HG03571 (cell line): Measurements from ENCODE around the gene MCM6.
"Not testable (repeated sequence)": the region's sequence is repeated elsewhere in the genome, so short reads cannot be mapped to it uniquely, and the experiment has no call there.

Experiments used
- ATAC-seq: cut with Tn5 transposase; IDR thresholded peaks from one replicate; pipeline ENCODE4 v1.9.1; 2021; ENCODE audit not compliant: unreplicated experiment

The MCM6 gene

DNA sequence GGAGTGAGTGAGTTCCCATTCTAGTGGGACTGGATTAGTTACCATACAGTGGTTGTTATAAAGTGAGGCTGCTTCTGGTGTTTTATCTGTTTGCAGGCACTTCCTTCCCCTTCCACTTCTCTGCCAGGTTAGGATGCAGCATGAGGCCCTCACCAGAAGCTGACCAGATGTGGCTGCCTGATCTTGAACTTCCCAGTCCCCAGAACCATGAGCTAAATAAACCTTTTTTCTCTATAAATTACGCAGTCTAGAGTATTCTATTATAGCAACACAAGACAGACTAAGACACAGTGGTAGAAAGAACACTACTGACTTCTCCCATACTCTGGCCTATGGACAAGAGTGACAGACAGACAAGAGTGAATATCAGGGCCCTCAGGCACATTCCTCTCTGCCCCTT, 53.4 kb downstream of the MCM6 start:
- ATAC-seq = no peak

DNA sequence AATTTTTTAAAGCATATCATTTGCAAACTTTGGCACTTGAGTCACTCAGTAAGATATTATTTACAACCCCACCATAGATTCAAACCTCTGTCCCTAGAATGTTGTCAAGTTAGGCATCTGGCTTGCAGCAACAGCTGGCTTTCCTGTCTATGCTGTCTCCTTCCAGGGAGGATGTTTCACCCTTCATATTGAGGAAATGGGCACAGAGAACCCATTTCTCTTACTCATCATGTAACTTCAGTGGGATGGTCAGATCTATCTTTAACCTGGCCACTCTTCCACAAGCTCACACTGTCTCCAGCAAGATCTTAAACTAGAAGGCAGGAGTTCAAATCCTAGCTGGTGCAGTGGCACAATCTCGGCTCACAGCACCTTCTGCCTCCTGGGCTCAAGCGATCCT, 55.1 kb downstream of the MCM6 start:
- ATAC-seq = no peak

DNA sequence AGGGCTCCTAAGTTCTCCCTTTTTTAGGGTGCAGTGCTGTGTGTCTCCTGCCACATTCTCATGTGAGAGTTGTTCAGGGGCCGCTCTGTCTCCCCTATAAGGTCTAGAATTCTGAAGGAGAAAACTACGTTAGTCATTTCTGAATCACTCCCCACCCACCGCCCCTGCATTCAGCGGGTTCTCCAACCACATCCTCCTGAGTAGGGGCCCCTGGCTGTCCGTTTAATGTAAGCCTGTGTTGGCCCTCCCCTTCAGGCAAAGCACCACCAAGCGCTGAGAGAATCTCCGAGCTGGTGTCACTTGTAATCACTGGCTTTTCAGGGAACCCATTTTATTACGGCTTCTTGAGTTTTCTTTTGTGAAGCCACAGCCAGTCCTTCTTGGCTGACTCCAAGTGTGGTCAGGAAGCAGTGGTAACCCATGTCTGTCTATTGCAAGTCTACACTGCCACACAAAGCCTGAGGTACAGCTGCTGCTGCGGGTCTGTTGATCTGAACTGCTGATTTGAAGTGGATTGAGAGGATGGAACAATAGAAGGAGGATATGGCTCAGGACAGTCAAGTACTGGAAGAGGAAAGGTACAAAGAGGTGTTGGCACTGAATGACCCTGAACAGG, 56.1 kb downstream of the MCM6 start:
- ATAC-seq = peak; percentile 84

DNA sequence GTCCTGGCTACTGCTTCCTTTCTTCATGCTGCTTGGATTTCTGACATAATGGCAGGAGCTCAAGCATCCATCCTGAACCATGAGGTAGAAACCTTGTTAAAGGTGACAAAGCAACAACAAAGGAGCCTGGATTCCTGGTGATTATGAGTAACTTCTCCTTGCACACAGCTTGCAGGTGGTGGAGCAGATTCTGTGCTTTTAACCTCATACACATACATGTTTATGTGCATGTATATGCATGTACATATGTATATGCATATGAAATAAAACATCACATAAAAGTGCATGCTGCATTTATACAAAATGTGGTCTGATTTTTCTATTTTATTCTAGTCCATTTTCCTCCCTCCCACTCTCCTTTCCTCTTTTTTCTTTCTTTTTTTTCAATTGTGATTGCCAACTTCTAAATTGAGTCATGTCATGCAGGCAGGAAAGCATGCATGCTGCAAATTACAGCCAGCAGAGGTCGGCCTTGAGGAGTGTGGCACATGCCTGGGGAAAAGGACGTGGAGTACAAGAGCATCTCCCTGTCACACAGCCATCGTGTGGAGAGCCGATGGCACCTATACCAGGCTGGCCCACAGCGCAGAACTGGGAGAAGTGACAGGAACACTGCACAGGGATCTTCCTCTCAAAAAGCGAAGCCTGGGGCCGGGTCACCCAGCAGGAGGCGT, 57.2 kb downstream of the MCM6 start:
- ATAC-seq = no peak

DNA sequence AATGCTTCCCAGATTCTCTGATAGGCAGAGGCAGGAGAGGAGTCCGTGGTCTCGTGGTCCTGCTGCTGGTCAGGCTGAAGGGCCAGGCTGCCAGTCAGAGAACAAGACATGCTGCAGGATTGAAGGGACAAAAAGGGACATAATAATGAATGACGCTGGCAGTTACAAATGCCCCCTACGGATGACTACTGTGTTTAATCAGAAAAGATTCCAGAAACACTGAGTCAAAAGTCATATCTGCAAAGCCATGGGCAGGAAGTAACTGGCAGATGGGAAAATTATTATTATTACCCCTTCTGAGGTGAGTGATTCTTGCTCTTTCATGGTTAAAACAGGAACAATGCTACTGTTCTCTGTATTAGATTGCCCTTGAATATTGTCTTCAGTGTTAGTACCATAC, 58.3 kb downstream of the MCM6 start:
- ATAC-seq = no peak

DNA sequence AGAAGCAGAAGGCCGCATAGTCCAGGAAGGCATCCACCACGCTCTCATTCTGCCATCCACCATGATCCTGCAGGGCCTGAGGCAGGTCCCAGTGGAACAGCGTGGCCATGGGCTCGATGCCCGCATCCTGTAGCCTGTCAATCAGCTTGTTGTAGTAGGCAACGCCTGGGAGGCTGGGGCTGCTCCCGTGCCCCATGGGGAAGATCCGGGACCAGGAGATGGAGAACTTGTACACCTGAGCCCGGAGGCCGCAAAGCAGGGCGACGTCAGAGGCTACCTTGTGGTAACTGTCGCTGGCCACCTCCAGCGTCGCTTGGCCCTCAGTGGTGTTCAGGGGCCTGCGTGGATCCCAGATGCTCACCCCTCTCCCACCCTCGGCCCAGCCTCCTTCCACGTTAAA, 58.8 kb downstream of the MCM6 start:
- no peak for ATAC-seq

DNA sequence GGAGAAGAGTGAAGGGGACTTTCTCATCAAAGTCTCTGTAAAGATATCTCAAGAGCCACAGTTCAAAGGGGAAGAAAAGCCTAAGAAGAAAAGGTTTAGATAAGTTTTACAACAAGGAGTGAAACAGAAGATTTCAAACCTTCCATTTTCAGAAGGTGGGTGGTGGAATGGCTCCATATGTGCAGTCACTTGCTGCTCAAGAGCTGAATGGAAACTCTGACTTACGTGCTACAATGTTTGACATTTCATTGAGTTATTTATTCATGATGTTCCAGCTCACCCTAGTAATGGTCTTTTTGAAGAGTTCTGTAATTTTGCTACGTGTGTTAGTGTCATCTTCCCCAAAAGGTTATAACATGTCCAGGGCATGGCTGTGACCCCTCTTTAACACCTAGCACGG, 61.0 kb downstream of the MCM6 start:
- ATAC-seq = no peak

DNA sequence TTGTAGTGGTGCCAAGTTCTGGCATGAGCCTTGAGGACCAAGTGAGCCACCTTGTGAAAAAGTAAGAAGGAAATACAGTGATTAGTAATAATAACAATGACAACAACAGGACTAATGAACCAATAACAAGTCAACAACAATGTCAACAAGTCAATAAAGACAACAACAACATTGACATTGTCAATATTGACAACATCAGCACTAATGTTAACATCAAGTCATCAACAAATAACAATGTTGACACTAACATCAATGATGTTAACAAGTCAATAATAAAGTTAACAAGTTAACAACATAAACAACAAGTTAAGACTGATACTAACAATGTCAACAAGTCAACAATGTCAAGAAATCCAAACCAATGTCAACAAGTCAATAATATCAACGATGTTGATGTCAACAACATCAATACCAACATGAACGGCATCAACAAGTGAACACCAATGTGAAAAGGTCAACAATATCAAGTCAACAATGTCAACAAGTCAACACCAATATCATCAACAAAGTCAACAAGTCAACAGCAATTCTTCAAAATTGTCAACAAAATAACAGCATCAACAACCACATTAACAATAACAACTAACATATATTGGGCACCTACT, 63.2 kb downstream of the MCM6 start:
- ATAC-seq = no peak

DNA sequence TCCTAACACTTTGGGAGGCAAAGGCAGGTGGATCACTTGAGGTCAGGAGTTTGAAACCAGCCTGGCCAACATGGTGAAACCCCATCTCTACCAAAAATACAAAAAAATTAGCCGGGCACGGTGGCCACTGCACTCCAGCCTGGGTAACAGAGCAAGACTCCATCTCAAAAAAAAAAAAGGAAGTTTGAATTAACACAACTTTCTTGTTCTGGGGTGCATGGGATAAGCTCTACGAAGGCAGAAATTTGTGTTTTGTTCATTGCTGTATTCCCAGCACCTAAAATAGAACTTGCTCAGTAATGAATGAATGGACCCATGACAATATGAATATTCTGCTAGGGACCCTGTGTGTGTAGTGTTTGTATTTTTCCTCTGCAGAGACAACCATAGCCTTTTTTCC, 68.4 kb downstream of the MCM6 start:
- ATAC-seq = not testable (repeated sequence)

DNA sequence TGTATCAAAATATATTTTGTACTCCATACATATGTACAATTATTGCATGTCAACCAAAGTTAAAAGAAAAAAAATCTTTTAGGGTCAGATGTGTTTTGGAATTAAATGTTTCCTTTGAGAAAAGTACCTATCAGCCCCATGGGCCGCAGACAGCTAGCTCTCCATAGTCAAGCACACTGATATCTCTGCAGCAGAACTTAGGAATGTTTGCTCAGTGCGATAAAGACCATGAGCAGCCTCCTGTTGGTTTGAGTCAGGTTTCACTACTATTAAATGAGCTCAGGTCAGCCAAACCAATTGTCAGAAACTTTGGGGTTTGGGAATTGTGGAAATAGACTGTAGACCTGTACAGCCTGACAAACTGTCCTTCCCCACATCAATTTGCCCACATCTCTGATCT, 73.0 kb downstream of the MCM6 start:
- ATAC-seq = no peak

DNA sequence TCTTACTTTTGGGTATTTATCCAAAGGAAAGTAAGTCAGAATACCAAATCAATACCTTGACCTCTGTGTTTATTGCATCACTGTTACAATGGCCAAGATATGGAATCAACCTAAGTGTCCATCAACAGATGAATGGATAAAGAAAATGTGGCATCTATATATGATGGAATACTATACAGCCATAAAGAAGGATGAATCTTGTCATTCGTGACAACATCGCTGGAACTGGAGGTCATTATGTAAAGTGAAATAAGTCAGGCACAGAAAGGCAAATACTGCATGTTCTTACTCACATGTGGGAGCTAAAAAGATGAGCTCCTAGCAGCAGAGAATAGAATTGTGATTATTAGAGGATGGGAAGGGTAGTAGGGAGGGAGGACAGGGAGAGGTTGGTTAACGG, 73.9 kb downstream of the MCM6 start:
- no peak for ATAC-seq

DNA sequence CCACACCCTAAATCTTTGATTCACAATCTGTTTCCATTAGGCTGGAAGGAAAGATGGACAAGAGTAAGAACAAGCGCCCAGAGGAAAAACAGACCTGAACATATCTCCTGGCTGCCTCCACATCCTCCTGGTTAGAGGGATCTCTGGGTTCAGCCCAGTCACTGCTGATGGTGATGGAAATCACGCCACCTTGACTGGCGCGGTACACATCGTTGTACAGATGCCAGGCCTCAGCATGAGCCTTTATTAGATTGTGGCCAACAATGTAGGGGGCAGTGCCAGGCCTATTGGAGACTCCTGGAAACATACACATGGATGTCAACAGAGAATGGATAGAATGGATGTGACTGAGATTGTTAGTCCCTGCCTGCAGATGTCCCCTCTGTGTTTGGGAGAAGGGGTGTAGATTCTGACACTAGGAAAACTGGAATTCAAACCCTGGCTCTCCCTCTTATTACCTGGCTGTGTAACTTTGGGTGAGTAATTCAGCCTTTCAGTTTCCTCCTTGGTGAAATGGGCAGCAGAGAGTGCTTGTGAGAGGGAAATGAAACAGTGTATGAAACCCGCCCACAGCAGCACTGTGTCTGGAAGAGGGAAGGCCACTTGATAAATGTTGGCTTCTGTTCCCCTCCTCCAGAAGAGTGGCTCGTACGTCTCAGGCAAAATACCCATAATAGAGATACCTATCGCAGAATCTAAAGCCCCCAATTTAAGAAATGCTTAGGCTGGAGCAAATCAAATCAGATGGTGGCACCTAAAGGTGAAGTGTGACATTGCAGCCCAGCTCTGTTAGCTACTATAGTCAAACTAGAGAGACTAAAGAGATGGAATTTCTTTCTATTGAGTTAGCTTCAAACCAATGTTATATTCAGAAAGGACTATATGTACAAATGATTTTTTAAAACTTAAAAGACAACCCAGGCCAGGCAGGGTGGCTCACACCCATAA, 75.5 kb downstream of the MCM6 start:
- ATAC-seq = no peak

DNA sequence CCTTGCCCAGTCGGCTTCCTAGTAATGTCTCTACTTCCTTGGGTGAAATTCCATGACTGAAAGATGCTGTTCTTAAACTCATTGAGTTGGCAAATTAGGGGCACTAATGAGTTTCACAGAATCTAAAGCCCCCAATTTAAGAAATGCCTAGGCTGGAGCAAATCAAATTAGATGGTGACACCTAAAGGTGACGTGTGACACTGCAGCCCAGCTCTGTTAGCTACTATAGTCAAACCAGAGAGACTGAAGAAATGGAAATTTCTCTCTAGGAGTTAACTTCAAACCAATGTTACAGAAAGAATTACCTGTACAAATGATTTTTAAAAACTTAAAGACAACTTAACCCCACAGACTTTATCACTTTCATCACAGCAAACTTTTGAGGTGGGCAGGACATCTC, 76.5 kb downstream of the MCM6 start:
- no peak for ATAC-seq

DNA sequence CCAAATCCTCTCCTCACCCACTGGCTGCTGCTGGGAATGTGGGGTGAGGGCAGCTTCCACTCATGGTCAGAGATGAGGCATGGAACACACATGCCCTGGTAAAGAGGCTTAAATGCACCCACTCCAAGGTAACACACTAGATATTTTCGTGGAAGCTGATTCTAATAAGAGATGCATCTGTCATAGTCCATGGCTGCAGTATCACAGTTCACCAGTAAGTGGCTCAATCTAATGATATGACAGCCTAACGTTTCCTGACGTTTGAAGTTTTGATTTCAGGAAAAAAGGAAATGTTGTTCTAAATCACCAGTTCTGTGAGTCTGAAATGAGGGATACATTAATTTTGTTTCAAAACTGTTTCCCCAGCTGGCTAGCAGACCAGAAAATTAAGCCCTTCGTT, 77.5 kb downstream of the MCM6 start:
- no peak for ATAC-seq

DNA sequence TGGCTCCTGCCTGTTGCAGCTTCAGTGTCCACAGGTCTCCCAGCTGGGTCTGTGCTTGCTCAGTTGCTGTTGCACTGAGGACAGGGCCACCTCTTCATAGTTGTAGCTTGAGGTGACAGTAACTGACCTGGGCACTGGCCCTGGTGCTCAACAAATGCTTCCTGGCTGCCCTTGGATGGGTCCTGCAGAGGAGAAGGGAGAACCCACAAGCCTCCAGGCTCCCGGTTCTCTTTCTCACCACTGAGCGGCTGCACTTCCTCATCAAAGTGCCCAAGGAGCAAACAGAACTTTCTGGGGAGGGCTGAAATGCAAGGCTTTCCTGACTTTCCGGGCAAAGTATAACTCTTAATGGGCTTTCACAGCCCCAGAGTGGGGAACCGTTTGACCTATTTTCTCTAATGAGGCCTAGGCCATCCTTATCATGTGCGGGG, 78.0 kb downstream of the MCM6 start:
- ATAC-seq = no peak

DNA sequence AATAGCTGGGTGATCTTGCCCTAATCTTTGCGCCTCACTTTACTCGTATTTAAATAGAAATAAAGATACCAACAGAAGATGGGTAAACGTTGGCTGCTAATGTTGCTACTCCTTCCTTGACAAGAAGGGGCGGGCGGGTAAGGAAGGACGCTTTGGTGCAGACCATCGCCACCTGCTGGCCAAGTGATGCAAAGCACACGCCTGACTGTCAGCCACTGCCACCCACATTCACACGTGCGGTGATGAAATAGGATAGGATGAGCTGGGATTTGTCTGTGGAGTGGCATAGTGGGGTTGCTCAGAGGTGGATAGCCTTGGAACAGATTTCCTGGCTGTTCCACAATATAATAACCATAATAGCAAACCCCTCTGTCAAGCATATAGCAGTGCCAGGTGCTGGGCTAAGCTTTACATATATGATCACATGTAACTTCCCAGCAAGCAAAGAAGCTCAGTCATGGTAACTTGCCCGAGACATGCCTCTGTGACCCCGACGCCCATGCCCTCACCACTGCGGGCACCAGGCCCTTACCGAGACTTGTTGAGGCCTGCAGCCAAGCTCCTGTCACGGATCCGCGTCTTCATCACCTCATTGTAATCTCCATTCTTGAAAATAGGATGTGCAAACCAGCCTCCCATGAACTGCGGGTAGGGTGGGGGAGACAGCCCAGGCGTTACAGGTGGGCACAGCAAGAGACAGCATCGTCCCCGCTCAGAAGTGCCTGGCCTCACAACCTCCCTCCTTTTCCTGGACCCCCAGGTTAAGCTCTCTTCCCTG, 78.6 kb downstream of the MCM6 start:
- ATAC-seq = peak; percentile 65

DNA sequence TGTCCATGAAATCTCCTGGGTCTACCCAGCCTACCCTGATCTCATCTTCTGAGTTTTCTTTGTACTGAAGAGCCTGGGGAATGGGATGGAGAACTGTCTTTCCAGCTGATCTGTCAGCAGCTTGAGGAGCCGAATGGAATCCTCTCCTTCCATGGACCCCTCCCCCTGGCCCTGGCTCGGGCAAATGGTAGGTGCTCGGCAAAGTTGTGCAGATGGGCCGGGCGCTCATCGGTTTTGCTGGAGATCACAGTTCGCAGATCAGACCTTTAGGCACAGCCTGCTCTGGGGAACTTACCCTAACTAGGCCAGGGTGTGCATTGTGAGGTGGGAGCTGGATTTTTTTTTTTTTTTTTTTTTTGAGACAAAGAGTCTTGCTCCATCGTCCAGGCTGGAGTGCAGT, 79.6 kb downstream of the MCM6 start:
- no peak for ATAC-seq

DNA sequence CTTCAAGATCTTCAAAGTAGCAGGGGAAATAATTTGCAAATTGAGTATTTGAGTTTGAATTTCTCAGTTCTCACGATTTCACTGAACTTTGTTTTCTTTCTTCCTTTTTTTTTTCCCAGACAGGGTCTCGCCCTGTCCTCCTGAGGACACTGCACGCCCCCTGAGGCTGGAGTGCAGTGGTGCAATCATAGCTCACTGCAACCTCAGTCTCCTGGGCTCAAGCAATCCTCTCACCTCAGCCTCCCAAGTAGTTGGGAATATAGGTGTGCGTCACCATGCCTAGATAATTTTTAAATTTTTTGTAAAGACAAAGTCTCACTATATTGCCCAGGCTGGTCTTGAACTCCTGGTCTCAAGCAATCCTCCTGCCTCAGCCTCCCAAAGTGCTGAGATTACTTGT, 80.6 kb downstream of the MCM6 start:
- not testable (repeated sequence) for ATAC-seq

DNA sequence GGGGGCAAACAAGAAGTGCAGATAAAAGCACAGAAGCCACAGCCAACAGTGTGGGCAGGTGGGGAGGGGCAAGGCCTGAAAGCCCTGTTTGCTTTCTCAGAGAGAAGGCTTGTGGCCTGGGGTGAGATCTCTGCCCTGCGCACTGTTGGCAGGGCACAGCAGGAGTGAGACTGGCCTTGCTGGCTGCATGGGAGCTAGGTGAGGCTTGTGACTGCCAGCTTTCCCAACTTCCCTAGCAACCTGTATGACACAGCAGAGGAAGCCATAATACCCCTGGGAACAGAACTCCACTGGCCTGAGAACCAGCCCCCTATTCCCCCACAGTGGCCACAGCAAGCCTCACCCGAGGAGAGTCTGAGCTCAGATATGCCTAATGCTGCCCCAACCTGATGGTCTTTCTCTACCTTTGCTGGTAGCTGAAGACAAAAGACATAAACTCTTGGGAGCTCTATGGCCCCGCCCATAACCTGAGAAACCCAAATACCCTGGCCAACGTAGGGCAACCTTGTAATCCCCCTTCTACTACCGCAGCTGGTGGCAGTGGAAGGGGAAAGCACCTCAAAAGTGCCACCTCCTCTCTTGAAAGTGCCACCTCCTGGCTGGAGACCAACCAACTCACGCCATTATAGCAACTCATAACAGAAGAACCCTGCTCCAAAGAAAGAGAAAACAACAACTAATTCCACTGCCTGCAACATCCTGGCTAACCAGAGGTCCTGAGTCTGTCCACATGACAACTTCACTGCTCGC, 83.7 kb downstream of the MCM6 start:
- ATAC-seq = no peak
